Vagina (tissue), 2 donors: ENCODE results near the gene GABBR2.

Experiments
- POLR2A ChIP-seq, 2 donors: fragments of 450-650 bp; IDR thresholded peaks; one replicate each; pipeline ENCODE4 v1.6.1; 2017; ENCODE audit warnings: antibody characterized with exemption in 2 of 2, mild to moderate bottlenecking in 2 of 2, moderate library complexity in 2 of 2
- POLR2AphosphoS5 ChIP-seq, 2 donors: sonication (generic); formaldehyde crosslinking; IDR thresholded peaks; one replicate each; pipeline ENCODE4 v1.9.0; 2017; ENCODE audit warnings: antibody characterized with exemption in 2 of 2, mild to moderate bottlenecking in 2 of 2, low read depth in 1 of 2; ENCODE audit not compliant: insufficient read depth in 1 of 2
- TF ChIP-seq, protein P1 (sequence below), 3 experiments: fragments of 450-650 bp in 2 of 3; fragments of 200-600 bp in 1 of 3; sonication (generic) in 1 of 3; IDR thresholded peaks; one replicate each; pipeline ENCODE4 v1.5.1; 2017 to 2019; ENCODE audit warnings: antibody characterized with exemption in 3 of 3, mild to moderate bottlenecking in 2 of 3, moderate library complexity in 2 of 3

DNA sequence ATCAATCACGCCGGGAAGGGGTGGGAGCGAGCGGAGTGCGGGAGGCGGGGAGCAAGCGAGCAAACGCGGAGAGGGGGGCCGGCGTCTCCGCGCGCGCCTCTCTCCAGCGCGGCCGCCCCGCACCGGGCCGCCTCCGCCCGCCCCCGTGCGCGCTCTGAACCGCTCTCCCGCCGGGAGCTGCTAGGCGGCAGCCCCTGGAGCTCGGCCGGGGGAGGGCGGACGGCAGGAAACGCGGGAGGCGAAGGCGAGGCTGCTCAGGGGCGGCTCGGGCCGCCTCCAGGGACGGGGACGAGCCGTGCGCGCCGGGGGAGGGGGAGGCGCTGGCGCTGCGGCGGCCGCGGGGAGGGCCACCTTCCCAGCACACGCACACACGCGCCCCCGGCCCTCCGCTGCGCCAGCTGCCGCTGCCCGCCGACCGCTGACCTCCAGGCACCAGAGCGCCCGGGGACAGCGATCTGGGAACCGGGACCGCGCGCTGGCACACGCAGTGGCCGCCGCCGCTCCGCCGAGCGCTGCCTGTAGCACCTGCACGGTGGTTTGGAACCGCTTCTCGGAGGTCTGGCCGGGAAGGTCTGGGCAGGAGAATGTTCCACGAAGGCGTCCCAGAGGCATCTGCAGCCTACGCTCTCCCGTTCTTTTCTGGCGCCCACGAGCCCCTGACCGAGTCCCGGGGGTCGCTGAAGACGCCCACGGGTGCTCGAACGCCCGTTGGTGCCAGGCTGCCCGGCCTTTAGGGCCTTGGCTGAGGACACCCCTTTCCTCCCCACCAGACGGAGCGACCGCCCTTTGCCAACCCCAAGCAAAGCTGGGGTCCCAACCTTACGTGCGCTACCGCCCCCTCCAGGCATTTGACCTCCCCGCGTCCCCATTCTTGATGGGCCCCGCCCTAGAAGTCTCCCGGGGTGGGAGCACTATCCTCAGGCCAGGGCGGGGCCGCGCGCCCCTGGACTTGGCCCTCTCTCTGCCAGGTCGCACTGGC lies at the start of gene GABBR2:
- TF ChIP-seq, protein P1, sequence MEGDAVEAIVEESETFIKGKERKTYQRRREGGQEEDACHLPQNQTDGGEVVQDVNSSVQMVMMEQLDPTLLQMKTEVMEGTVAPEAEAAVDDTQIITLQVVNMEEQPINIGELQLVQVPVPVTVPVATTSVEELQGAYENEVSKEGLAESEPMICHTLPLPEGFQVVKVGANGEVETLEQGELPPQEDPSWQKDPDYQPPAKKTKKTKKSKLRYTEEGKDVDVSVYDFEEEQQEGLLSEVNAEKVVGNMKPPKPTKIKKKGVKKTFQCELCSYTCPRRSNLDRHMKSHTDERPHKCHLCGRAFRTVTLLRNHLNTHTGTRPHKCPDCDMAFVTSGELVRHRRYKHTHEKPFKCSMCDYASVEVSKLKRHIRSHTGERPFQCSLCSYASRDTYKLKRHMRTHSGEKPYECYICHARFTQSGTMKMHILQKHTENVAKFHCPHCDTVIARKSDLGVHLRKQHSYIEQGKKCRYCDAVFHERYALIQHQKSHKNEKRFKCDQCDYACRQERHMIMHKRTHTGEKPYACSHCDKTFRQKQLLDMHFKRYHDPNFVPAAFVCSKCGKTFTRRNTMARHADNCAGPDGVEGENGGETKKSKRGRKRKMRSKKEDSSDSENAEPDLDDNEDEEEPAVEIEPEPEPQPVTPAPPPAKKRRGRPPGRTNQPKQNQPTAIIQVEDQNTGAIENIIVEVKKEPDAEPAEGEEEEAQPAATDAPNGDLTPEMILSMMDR (IDR thresholded peaks at IDR 0.05): no peak
- TF ChIP-seq POLR2AphosphoS5 (IDR thresholded peaks at IDR 0.05; ENCODE audit: insufficient read depth in 1 of 2, low read depth in 1 of 2) (no peak), POLR2A (IDR thresholded peaks at IDR 0.05) (no peak)
